PC-3 (cell line): Measurements from ENCODE around the gene MASP1.

Experiments
- EZH2 ChIP-seq: fragments of 300-600 bp; sonication (generic); IDR thresholded peaks from one replicate; pipeline ENCODE4 v1.6.1; 2017; ENCODE audit warnings: antibody characterized with exemption, mild to moderate bottlenecking, low read length; ENCODE audit not compliant: unreplicated experiment
- TF ChIP-seq, protein P1 (sequence below): fragments of 300-600 bp; sonication (generic); conservative IDR thresholded peaks from 2 replicates; pipeline ENCODE4 v1.5.1; 2017; ENCODE audit warnings: antibody characterized with exemption, low read depth, mild to moderate bottlenecking, low read length

DNA sequence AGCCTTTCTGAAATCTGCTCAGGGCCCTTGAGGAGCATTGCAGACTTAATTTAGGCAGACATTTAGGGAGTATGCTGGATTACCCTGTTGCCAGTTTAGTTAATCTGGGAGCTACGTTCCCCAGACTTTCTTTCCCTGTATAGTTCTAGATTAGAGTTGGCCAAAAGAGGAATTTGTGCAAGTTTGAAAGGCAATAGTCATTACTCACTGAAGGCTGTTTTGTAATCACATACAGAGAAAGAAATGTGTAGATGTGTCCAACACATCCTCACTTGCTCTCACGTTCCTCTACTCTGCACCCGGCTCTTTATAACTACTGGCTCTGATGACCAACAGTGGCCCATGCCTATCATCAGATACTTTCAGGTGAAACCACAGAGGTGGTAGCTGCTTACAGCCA is 24.2 kb downstream of the MASP1 start:
- TF ChIP-seq, protein P1, sequence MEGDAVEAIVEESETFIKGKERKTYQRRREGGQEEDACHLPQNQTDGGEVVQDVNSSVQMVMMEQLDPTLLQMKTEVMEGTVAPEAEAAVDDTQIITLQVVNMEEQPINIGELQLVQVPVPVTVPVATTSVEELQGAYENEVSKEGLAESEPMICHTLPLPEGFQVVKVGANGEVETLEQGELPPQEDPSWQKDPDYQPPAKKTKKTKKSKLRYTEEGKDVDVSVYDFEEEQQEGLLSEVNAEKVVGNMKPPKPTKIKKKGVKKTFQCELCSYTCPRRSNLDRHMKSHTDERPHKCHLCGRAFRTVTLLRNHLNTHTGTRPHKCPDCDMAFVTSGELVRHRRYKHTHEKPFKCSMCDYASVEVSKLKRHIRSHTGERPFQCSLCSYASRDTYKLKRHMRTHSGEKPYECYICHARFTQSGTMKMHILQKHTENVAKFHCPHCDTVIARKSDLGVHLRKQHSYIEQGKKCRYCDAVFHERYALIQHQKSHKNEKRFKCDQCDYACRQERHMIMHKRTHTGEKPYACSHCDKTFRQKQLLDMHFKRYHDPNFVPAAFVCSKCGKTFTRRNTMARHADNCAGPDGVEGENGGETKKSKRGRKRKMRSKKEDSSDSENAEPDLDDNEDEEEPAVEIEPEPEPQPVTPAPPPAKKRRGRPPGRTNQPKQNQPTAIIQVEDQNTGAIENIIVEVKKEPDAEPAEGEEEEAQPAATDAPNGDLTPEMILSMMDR = no peak
- no peak for TF ChIP-seq EZH2
